Stimulated activated CD8-positive, alpha-beta memory T cell treated with anti-CD3 and anti-CD28 coated beads, Interleukin-4, amount 100 ng/mL, for 24 hours (primary cell): ENCODE data around the gene CAMKK1.
A peak's percentile ranks its signal among the peaks of the same experiment; 100 is the strongest.

Experiments
- DNase-seq: peaks from one replicate; pipeline ENCODE4 v3.0.0-alpha.2; 2020; ENCODE audit warnings: low read depth

CAMKK1 gene

DNA sequence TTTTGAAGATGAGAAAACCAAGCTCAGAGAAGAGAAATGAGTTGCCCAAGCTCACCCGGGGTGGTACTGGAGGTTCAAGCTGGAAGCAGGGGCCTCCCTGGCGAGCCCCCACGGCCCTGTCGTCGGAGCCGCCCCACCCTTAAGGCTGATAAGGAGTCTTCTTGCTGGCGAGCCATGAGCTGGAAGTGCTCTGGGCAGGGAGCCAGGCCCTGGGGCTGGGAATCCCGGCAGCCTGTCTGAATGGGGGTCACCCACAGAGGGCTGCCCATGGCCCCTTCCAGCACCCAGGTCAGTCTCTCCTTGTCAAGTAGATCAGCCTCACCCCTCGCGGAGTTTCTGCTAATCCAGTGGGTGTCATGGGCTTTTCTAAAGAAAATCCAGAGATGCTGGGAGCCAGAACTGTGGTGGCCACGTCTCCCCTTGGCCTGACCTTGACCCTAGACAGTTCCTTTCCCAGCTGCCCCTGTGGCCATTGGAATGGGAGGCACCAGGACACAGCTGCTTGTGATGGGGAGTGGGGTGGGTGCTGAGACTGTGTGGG lies 24.6 kb upstream of the CAMKK1 start:
- DNase-seq: no peak

DNA sequence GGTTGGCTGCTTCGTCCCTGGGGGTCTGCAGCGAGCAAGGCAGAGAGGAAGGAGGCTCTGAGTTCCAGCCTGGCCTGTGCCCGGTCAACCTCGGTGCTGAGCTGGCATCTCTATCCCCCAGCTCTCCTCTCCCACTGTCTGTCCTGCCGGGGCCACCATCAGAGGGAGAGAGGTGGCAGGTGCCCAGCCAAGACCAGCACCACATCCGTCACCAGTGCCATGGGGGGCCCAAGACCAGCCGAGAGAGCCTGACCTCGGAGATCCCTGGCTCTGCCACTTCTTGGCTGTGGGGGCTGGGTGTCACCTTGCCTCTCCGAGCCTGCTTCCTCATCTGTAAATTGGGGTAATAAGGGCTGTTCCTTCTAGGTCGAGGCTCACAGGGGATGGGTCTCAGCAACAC lies 24.0 kb upstream of the CAMKK1 start:
- no peak for DNase-seq

DNA sequence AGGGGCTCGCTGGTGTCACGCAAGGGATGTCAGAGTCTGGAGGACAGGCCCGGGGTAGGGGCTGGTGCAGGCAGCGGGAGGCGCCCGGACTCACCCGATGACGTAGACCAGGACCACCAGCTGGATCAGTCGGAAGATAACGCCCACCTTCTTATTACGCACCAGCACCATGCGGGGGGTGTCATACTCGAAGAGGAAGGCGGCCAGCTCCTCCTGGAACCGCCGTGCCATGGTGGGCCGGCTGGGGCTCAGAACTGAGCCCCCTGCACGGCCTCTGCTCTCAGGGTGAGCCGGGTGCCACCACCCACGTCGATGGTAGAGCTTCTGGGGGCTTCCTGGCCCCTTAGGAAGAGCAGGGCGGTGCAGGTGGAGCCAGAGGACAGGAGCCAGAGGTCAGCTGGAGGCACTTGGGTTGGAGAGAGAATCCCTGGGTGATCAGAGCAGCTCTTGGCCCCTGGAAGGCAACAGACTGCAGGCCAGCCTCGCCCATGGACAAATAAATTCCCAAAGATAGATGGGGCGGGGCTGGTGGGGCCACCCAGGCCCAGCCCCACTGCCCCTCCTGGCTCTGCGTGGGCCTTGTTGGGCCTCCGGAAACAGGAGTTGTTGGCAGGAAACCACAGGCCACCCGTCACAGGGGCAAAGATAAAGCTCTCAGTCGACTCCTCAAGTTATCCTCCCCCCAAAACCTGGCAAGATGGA lies 23.3 kb upstream of the CAMKK1 start, which contains the start of gene P2RX1:
Gene P2RX1, minus strand, starts transcription at position 471 of the 702 bp plus-strand sequence. Its CDS starts 240 bp downstream, at position 231.
- DNase-seq: no peak

DNA sequence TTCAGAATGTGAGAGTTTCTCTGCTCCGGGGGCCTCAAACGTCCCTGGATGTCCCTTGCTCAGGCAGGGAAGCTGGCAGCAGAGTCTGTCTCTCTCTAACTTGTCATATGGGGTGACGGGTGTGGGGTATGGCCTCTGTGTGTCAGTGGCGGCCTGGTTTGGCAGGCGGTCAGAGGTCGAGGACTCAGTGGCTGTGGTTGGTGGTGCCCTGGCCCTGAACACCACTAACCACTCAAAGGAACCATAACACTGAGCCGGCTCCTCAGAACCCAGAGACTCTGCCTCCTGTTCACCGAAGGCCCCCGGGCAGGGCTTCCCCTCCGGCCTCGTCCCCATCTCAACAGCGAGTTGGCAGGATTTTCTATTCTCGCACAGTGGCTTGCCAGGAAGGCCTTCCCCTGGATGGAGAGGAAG lies 22.7 kb upstream of the CAMKK1 start:
- no peak for DNase-seq

DNA sequence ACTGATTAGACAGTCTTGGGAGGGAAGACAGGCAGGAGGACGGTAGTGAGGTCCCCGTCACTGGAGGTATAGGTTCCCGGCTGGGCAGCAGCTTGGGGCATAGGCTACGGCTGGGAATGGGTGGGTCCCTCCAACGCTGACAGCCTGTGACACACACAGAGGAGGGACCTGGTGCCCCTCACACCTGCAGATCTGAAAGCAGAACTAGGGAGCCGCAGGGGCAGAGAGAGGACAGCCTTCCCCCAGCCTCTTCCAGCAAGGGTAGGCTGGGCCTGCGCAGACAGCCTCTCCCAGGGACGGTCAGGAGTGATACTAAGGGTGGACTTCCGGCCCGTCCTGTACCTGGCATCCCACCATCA lies 21.4 kb upstream of the CAMKK1 start:
- DNase-seq: no peak

DNA sequence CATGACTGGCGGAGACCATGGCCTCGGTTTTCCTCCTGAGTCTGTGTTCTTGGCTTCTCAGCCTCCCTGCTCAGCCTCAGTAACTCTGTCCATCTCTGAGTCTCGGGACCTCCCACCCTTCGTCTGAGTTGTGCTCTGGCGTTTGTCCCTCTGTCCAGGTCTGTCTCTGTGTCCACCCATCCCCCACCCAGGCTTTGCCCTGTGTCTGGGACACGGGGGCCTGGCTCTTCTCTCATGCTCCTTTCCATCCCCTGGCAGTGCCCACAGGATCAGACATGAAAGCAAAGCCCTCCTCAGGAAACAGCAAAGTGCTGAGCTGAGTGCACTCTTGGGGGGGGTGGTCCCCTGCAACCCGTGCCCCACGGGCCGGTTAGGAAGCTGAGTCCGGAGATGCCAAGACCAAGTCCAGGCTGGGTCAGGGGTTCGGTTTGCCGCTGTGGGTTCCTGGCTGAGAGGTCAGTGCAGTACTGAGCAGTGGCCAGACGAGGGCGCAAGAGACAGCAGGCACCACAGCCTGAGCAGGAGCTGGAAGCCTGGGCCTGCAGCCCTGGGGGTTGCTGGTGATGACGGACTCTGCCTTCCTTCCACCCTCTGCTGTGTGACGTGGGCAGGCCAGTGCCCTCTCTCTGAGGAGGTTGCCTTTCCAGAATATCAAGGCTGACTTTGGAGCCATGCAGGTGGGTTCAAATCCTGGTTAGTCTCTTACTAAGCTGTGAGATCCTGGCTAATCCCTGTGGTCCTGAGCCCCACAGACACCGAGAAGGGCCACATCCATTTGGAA lies 20.9 kb upstream of the CAMKK1 start:
- DNase-seq: peak; percentile 71

DNA sequence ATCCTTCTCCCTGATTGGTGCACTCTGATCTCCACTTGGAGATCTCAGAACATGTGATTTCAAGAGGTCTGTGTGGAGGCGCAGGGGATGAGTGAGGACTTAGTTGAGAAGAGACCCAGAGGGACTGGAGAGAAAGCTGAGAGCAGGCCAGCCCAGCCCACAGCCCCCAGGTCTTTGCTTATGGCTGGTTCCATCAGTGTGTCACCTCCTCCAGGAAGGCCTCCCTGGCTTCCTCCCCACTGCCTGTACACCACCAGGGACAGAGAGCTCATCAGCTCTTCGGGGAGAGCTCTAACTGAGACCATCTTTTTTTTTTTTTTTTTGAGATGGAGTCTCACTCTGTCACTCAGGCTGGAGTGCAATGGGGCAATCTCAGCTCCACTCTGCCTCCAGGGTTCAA lies 20.0 kb upstream of the CAMKK1 start:
- no peak for DNase-seq

DNA sequence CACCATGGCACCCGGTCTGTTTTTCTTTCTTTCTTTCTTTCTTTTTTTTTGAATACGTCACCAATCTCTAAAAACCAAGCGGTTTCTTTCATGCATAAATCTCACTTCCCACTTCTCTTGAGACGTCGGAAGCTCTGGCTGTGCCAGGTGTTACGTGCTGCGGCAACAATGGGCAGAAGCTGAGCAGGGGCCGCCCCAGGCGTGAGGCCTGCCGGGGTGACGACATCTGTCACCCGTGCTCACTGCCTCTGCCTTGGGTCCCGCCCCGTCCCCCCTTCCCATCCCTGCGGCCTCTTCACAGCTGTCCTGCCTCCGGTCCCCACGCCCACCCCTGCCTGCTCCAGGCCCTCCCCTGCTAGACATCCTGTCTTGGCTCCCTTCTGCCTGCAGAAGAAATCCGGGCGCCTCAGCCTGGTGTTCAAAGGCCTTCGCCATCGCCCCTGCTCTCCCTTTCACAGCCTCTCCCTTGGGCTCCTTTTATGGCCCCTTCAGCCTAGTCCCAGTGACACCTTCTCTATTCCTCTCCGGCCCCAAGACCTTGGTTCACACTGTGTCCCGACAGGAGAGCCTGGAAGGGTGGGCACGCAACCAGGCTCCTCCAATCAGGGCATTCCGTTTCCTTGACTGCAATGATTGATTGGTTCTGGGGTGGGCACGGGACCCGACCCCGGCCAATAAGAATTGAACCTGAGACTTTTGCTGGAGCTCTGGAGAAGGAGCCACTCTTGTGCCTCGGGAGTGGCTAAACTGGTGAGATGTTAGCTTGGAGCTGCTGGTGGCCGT lies 18.6 kb upstream of the CAMKK1 start:
- peak; percentile 42 for DNase-seq

DNA sequence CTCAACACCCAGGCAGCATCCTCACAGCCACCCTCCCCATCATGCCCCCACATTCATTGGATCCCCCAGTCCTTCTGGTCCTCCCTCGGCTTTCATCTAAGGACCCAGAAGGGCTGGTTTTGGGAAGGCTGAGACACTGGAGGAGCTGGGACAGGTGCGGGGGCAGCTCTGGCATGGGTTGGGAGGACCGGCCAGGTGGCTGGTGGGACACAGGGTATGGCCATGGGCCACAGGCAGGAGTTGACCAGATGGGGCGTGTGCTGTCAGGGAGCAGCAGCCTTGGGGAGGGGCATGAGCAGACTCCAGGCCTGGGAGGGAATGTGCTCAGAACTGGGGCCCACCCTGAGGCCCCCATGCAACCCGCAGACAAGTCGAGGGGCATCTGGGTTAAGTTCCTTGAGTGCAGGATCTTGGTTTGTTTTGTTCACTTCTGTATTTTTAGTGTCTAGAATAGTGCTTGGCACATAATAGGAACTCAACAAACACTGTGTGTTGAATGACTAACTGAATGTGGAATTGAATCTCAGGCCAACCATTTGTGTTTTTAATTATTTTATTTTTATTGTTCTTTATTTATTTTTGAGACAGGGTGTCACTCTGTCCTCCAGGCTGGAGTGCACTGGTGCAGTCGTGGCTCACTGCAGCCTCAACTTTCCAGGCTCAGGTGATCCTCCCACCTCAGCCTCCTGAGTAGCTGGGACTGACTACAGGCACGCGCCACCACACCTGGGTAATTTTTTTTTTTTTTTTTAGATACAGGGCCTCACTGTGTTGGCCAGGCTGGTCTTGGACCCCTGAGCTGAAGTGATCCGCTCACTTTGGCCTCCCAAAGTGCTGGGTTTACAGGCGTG lies 17.8 kb upstream of the CAMKK1 start:
- no peak for DNase-seq

DNA sequence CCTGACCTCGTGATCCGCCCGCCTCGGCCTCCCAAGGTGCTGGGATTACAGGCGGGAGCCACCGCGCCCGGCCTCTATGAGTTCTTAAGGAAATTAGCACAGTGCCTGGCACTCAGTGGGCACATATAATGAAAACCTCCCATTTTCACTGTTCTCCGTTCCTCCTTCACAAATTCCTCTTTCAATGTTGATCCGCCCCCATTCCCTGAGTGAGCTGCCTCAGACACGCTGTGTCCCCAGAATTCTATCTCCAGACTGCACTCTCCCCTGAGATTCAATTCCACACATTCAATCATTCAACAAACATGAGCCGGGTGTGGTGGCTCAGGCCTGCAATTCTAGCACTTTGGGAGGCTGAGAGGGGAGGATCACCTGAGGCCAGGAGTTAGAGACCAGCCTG lies 16.4 kb upstream of the CAMKK1 start:
- DNase-seq: no peak

DNA sequence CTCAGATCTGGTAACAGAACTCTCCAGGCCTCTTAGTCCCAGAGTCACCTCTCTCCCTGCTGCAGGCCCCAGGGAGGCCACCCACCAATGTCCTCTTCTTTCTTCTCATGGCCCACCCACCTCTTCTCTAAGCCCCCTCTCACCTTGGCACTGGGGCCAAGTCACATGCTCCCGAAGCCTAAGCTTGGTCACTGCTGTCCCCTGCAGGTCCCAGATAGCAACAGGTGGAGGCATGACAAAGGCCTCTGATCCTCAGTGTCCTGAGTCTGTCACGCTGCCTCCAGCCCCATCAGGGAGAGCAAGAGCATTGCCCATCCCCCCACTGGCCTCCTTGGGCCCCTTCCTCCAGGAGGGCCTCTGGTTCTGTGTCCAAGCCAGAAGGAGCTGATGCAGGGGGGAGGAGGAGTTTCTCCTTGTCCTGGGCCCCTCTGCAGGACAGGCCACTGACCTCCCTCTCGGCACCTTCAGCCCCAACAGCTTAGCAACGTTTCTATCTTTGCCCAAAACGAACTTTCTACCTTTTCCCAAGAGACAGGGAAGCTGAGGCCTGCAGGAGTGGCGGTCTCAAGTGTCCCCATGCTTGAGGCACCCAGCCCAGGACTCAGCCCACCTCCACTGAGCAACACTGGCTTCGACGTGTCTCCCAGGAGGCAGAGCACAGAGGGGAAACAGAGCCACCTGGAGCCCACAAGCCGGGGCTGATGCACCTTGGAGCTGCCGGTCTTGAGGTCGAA lies 14.8 kb upstream of the CAMKK1 start:
- DNase-seq: no peak

DNA sequence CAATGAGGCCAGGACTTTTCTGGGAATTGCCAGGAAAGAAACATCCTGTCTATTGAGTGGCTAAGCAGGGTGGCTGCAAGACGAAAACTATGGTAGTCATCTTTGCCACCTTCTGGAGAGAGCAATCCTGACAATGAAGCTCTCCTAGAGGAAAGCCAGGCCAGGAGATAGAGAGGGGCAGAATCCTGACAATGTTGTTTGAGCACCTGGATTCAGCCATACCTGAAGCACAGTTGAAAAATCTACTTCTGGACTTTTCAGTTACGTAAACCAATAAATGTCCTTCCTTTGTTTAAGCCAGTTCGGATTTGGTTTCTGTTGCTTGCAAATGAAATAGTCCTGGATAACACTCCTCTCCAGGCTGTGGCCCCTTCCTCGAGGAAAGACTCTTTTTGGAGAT lies 14.0 kb upstream of the CAMKK1 start:
- DNase-seq: no peak

DNA sequence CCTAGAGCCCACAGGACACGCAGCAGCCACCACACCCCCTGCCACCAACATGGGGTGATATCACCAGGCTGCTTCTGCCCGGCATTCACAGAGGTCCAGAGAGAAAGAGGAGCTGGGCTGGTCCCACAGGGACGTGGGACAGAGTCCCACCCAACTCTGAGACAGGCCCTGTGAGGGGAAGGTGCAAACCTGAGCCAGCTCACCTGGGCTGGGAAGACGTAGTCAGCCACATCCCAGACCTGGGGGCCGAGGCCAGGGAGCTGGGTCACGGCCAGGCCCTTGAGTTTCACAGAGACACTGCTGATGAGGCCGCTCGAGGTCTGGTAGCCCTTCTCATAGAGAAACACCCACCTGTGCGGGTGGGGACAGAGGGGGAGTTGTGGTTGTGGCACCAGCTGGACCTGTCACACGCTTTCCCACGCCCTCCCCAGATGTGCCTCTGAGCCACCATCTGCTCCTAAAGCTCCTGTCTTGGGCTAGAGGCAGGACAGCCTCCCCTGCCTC lies 12.2 kb upstream of the CAMKK1 start:
- no peak for DNase-seq

DNA sequence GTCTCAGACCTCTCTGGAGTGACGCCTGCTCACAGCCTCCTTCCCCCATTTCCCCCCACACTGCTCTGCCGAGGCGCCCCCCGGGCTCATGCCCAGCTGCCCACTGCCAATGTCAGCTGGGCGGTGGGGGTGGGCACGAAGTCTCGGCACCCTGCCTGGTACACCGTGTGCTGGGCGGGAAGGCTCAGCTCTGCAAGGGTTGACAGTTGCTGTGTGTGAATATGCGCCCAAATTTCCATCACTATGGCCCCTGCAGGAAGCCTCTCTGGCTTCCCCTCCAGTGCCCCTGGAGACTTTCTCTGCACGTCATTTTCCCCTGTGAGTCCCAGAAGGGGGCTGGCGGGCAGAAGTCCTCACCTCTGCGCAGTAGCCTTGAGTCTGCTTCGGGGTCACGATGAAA lies 11.6 kb upstream of the CAMKK1 start:
- no peak for DNase-seq

DNA sequence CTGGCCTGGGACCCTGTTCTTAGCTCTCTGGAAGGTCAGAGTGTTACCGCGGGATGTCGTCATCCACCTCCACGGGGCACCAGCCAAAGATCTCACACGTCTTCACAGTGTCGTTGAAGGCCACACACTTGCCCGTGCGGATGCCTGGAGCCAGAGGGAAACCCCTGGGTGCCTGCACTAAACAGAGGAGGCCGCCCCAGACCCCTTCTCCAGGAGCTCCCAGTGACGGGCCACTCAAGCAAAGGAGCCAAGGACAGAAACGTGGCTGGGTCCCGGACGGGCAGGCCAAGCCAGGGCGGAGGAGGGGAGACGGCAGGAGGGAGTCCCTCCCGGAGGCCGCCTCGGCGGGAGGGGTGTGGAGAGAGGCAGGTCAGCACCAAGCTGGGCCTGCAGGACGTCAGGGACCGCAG lies 11.0 kb upstream of the CAMKK1 start:
- no peak for DNase-seq

DNA sequence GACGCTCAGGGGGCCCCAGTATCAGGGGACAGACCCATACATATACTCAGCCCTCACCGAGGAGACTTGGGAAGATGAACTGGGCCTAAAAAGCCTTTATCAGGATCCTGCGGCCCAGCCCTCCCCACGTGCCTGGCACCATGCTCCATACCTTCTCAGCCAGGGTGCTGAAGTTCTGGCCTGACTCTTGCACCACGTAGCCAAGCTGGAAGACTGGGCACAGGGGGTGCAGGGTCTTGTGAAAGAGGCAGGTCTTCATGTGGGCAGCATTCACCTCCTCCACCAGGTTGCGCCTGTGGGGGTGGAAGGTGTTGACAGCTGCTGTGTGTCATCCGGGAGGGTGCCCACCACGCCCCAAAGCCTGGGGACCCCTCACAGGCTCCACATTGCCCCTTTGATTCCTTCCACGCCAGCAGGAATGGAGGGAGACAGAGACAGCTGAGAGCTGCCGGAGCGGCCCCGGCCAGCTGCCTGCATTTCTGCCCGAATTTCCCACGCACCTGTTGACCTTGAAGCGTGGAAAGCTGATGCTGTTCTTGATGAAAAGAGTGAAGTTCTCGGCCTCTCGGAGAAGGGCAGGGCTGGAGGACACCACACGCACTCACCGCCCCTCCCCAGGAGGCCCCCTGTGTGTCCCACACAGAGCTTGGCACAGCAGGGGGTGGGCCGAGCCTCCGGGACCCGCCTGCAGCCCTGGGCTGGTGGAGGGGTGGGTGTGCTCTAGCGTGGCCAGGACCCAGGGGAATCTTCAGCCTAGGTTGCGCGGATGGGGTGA lies 10.4 kb upstream of the CAMKK1 start:
- DNase-seq: no peak

DNA sequence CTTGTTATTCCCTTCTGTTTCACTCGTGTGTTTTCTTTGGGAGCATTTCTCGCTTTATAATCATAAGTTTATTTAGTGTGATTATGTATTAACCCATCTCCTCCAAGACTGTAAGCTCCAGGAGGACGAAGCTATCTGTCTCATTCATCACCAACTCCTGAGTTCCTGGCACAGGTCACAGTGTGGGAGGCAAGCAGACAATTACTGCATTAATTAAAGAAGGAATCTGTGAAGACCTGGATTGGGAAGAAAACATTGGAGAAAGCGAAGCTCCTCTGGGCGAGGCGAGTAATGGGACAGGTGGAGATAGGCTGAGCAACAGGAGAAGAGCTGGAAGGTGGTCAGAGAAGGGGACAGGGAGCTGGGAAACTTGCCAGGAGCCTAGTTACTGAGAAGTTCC lies 7.8 kb upstream of the CAMKK1 start:
- no peak for DNase-seq

DNA sequence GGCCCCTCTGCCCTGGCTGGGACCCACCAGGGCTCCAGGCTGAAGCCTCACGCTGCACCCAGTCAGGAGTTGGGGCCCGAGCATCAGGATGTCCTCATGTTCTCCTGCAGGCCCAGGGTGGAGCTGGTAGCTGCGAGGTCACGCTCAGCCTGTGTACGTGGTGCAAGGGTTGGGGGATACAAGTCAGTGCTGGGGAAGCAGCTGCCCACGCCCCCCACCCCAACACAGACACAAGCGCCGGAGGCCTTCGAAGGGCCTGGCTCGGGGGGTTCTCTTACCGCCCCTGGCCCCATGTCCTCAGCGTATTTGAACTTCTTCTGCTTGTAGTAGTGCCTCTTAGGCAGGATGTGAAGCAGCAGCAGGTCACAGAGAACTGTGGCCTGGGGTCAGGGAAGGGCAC lies 4.9 kb upstream of the CAMKK1 start:
- DNase-seq: no peak

DNA sequence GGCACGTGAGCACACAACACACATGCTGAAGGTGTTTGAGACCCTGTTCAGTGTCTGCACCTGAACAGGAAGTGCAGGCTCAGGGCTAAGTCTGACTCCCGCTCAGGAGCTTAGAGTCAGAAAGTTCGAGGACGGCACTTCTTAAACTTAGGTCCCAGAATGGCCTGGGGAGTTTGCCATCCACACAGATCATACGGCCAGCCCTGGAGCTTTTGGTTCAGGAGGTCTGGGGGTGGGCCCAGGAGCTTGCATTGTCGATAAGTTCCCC lies 4.0 kb upstream of the CAMKK1 start:
- DNase-seq: no peak
